HG02623 (cell line): ENCODE measurements around the gene HIPK2.

Experiments used
- ATAC-seq: cut with Tn5 transposase; IDR thresholded peaks from one replicate; pipeline ENCODE4 v1.9.1; 2021; ENCODE audit warnings: moderate library complexity; ENCODE audit not compliant: unreplicated experiment

HIPK2 gene

DNA sequence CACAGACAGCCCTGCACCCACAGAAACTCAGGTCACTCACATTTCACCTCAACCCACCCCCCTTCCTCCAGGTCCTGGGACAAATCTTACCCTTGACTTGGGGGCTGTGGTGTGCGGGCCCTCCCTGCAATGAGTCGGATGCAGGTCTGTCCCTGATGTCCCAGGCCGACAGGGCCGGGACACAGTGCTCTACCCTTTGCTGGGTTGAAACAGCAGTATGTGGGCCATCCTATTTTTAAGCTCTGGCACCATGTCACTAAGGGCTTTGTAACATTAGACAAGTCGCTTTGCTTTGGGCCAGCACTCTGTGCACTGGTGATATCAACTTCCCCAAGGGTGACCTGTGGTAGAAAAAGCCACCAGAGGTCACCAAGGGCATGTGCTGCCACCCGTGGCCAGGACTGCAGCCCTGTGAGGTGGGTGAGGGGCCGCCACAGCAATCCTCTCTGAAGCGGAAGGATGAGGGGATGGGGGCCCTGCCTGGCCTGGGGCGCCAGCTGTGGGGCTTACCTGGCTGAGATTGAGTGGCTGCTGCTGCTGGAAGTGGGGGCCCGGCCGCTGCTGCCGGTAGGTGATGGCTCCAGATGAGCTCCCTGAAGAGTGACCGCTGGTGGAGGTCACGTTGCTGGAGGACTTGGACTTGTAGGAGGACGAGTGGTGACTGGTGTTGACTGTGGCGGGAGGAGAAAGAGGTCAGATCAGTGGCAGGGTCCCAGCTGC is 203.0 kb downstream of the HIPK2 start:
- ATAC-seq: no peak

- no peak for ATAC-seq
These were observed 203.9 kb downstream of the HIPK2 start for GRCh38 chr7:139573871-139574270.

DNA sequence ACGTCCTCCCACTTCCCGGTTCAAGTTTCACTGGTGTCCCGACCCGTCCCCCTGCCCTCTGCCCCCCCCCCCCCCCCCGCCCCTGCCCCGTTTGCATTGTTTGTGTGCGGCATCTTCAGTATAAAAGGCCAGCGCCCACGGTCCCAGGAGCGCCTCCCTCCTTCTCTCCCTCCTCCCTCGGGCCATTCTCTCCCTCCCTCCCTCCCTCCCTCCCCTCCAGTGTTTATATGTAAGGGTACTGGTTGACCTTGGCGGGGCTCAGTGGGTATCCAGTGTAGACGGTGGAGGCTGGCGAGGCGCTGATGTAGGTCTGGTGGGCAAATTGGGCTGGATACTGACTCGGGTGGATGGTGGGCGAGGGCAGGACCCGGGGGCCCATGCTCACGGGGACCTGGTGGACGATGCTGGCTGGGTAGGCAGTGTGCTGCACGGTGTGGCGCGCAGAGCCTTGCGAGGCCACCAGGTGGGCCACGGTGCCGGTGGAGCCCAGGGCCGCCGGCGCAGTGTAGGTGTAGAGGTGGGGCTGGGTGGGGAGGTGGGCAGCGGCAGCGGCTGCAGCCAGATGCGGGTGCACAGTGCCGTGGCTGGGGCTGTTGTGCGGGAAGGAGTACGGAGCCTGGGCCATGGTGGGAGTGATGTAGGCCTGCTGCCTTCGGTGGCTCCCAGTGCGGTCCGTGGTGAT is 205.0 kb downstream of the HIPK2 start:
- ATAC-seq: no peak

DNA sequence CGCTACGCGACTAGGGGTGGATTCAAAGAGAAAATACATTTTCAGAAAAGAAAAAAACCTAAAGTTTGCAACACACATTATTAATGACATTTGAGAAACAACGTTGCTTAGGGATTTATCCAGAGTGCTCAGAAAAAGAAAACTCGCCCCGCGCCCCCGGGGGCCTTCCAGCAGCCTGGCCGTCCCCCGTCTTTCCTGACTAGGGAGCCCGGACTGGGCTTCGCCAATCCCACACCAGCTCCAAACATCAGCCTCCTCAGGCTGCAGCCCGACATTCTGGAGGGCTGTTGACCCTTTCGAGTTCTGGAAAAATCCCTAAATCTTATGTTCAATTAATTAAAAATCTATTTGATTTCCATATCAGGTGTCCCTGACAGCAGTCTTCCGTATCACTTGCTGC is 205.7 kb downstream of the HIPK2 start:
- ATAC-seq: no peak

DNA sequence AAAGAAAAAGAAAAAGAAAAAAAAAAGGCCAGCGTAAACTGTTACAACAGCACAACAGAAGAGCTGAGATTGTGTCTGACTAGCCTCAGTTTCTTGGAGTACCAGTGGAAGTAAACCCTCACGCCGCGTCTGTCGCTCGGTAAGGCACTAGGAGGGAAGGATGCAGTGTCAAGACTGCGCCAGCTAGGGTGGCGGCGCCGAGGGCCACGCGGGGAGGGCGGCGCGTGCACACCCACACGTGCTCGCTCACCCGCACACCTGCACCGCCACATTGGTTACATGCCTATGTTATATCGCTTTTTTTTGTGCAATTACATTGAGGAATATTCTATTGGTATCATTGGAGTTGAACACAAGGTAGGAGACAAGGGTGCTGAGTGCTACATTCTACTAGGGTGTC is 206.1 kb downstream of the HIPK2 start:
- ATAC-seq: no peak

- ATAC-seq: no peak
These were observed 206.6 kb downstream of the HIPK2 start for GRCh38 chr7:139571190-139571589.

DNA sequence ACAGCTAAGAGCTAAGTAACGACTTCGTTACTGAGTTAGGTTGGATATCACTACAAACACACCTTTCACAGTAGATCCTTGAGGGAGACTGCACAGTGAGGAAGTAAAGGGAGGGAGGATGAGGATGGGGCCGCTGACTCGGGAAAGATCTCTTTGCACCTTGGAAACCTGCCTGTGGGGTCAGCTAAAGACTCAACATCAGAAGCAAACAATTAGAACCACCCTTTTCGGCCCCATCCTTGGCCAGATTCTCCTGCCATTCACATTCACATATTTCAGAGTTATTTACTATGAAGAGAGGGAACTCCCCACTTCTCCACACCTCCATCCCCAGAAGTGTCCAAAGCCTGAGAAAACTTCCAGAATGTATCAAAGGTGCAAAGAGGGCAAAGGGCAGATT is 207.2 kb downstream of the HIPK2 start:
- no peak for ATAC-seq

GRCh38 chr7:139570119-139570518 is 207.7 kb downstream of the HIPK2 start:
- no peak for ATAC-seq

- ATAC-seq: no peak
These were observed 208.8 kb downstream of the HIPK2 start for GRCh38 chr7:139568813-139569490.

DNA sequence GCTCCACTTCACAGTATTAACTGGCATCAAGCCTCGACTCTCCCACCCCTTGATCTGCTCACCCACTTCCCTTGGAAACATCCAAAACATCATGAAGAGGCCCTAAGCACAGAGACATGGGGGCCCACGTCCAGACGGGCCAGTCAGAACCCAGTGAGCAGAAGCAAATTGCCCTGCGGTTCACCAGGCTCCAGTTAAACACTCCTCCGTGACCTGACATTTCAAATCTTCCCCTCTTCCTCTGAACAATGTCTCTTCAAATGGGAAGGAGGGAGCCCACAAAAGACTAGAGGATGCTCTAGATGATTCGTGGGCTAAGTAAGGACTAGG is 209.5 kb downstream of the HIPK2 start:
- no peak for ATAC-seq

GRCh38 chr7:139567647-139568345 is 210.0 kb downstream of the HIPK2 start:
- ATAC-seq: no peak

GRCh38 chr7:139566736-139567646 is 210.8 kb downstream of the HIPK2 start:
- no peak for ATAC-seq

DNA sequence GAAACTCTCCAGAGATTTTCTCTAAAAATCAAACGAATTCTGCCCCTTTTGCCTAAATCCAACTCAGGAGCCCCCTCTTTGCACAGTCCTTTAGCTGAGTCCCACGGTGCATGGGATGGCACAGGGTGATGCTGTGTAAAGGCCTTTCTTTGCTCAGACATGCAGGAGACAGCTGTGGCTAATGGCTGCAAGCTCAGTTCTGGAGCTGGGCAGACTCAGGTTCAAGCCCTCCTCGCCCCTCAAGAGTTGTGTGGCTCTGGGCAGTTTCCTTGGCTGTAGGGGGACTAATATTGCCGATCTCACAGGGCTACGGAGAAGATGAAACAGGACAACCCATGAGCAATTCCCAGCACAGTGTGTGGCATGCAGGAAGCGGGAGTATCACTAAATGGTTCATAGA is 211.7 kb downstream of the HIPK2 start:
- ATAC-seq: no peak

DNA sequence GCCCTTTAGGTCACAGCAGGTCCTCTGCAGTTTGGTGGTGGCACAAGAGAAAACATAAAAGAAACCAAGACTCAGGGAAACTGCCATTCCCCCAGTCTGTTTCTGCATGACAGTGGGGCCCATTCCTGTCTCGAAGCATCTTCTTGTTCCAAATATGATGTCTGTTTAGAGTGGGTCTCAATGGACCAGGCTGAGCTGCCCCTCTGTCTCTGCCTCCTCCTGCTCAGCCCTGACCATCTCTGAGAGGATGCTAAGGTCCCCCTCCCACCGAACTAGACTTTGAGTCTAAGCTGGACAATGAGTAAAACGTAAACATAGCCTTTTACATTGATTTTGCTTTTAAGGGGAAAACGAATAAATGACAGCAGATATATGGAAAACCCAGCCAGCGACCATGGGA is 213.9 kb downstream of the HIPK2 start:
- ATAC-seq: no peak

- ATAC-seq: no peak
These were observed 214.7 kb downstream of the HIPK2 start for GRCh38 chr7:139562961-139563565.

- no peak for ATAC-seq
These were observed 215.3 kb downstream of the HIPK2 start for GRCh38 chr7:139562491-139562890.

- no peak for ATAC-seq
These were observed 217.1 kb downstream of the HIPK2 start for GRCh38 chr7:139560678-139561077.

DNA sequence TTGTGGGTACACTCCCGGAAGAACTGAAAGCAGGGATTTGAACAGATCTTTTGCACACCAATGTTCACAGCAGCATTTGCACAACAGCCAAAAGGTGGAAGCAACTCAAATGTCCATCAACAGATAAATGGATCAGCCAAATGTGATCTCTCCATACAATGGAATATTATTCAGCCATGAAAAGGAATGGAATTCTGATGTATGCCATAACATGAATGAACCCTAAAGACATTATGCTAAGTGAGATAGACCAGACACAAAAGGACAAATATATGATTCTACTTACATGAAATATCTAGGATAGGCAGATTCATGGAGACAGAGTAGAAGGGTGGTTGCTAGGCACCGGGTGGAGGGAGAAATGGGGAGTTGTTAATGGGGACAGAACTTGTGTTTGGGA is 217.6 kb downstream of the HIPK2 start:
- ATAC-seq: no peak

- no peak for ATAC-seq
These were observed 218.3 kb downstream of the HIPK2 start for GRCh38 chr7:139559364-139560105.
